ENCODE results near the gene LRFN5.

DNA sequence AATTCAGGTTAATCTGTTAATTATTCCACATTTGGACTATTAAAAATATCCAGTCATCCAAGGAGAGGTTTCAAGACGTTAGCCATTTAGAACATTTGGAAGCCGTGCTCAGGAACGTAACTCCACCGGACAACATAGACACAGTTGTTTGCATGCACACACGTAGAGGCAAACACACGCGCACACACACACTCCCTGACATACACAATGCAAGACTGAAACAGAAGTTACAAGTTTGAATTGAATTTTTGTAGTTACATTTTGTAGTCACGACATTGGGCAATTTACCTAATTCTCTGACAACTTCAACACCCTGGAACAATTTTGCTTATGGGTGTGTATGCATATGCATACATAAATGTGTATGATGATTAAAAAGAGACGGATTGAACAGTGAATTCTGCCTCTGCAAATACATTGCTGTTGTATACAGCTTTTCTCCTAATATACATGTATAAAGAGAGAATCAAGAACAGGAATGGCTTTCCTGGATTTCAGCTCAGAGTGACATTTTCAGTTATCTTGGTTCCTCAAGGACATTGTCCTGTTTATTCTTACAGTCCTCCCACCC is 298.8 kb downstream of the LRFN5 start:
- TF ChIP-seq, protein P1, sequence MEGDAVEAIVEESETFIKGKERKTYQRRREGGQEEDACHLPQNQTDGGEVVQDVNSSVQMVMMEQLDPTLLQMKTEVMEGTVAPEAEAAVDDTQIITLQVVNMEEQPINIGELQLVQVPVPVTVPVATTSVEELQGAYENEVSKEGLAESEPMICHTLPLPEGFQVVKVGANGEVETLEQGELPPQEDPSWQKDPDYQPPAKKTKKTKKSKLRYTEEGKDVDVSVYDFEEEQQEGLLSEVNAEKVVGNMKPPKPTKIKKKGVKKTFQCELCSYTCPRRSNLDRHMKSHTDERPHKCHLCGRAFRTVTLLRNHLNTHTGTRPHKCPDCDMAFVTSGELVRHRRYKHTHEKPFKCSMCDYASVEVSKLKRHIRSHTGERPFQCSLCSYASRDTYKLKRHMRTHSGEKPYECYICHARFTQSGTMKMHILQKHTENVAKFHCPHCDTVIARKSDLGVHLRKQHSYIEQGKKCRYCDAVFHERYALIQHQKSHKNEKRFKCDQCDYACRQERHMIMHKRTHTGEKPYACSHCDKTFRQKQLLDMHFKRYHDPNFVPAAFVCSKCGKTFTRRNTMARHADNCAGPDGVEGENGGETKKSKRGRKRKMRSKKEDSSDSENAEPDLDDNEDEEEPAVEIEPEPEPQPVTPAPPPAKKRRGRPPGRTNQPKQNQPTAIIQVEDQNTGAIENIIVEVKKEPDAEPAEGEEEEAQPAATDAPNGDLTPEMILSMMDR (conservative IDR thresholded peaks at IDR 0.05; ENCODE audit: low read depth in 2 of 2): no peak
- TF ChIP-seq POLR2AphosphoS5 (IDR thresholded peaks at IDR 0.05; ENCODE audit: low read depth): no peak

Data from GM23338 (cell line).